Measurements from ENCODE around the gene HNF1B.
A peak's percentile ranks its signal among the peaks of the same experiment; 100 is the strongest.

The HNF1B gene

DNA sequence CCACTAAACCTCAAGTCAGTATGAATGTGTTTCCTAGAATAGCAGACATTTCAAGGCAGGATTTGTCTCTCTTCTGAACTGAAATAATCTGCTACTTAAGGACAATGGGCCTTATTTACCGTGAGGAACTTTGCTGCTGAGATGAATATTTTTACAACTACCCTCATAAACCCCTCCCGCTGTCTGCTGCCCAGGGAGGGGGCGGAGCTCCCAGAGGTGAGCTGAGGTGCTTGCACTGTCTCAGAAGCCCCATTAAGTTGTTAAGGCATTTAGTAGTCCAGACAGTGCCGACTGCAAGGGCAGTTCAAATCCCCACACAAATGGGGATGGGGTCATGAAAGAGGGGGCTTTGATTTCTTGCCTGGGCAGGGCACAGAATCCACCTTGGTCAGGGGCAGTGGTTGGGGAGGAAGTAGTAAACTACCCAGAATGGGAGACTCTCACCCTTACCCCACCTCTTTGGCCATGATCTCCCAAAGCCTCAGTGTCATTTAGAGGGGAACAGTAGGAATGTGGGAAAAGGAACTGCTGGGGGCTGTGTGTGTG is 19.2 kb downstream of the HNF1B start:
- TF ChIP-seq, protein P1, sequence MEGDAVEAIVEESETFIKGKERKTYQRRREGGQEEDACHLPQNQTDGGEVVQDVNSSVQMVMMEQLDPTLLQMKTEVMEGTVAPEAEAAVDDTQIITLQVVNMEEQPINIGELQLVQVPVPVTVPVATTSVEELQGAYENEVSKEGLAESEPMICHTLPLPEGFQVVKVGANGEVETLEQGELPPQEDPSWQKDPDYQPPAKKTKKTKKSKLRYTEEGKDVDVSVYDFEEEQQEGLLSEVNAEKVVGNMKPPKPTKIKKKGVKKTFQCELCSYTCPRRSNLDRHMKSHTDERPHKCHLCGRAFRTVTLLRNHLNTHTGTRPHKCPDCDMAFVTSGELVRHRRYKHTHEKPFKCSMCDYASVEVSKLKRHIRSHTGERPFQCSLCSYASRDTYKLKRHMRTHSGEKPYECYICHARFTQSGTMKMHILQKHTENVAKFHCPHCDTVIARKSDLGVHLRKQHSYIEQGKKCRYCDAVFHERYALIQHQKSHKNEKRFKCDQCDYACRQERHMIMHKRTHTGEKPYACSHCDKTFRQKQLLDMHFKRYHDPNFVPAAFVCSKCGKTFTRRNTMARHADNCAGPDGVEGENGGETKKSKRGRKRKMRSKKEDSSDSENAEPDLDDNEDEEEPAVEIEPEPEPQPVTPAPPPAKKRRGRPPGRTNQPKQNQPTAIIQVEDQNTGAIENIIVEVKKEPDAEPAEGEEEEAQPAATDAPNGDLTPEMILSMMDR (conservative IDR thresholded peaks at IDR 0.05; ENCODE audit: low read length), result no peak
- no peak for DNase-seq (ENCODE audit: low read depth)

DNA sequence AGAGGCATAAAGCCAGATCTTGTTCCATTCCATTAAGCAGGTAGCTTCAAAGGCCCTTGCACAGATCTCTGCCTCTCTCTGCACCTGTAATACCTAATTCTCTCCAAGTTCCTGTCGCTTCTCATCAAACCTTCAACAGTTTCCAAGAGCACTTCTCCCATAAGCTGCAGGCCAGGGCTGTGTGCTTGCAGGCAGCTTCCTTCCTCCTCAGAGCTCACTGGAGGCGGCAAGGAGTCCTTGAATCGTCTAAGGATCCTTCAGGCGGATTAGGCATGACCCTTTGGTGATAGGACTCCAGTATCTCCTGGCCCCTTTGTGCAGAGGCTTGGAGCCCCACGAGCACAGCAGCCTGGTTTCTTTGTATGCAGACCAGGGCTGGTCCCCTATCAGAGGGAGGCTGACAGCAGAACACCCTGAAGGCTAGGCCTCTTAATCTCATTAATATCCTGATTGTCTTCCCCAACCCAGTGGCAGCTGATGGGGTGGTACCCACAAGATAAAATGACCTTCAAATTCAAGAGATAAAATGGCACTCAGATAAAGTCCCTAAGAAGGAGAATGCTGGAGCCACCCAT is 19.8 kb downstream of the HNF1B start:
- TF ChIP-seq, protein P1 (conservative IDR thresholded peaks at IDR 0.05; ENCODE audit: low read length), result no peak
- DNase-seq (ENCODE audit: low read depth), result no peak
- no peak overlapping the region for H3K4me3 ChIP-seq (ENCODE audit: low read length)

More for the DNA sequence above, 19.2 kb downstream of the HNF1B start:
- H3K4me3 ChIP-seq (ENCODE audit: low read length), result no peak overlapping the region

DNA sequence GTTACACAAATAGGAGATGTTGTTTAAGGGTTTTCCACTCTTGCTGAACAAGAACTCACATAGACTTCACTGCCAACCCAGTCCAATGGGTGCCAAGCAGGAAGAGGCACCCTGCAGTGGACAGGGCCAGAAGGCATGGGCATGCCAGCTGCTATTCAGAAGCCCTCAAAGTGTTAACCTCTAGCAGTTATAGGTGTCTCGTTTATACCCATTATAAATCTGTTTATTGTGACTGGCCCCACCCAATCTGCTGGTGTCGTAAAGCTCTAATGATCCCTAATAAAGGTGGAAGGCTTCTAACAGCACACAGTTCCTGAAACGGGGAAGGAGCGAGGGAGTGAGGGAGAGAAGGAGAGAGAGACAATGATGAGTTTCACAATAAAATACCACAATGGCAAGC is 23.9 kb downstream of the HNF1B start:
- H3K4me3 ChIP-seq (ENCODE audit: low read length), result no peak overlapping the region
- TF ChIP-seq, protein P1 (conservative IDR thresholded peaks at IDR 0.05; ENCODE audit: low read length), result no peak
- no peak for DNase-seq (ENCODE audit: low read depth)

DNA sequence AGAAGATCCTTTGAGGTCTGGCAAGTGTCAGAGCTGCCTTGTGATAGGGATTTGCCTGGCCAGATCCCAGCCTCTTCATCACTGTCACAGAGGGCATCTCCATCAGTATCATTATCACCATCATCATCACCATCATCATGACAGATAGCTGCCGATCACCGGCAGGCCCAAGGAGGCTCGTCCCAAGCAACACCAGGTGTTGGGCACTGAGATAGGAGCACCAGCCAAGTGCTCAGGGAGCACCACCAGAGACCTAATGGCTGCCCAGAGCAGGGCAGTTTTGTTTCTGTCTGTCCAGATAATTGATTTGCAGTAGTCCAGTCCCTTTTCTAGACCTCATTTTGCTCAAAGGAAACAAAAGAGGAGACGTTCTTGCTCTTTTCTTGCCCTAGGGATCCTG is 25.0 kb downstream of the HNF1B start:
- no peak for DNase-seq (ENCODE audit: low read depth)
- no peak overlapping the region for H3K4me3 ChIP-seq (ENCODE audit: low read length)
- TF ChIP-seq, protein P1 (conservative IDR thresholded peaks at IDR 0.05; ENCODE audit: low read length), result no peak

DNA sequence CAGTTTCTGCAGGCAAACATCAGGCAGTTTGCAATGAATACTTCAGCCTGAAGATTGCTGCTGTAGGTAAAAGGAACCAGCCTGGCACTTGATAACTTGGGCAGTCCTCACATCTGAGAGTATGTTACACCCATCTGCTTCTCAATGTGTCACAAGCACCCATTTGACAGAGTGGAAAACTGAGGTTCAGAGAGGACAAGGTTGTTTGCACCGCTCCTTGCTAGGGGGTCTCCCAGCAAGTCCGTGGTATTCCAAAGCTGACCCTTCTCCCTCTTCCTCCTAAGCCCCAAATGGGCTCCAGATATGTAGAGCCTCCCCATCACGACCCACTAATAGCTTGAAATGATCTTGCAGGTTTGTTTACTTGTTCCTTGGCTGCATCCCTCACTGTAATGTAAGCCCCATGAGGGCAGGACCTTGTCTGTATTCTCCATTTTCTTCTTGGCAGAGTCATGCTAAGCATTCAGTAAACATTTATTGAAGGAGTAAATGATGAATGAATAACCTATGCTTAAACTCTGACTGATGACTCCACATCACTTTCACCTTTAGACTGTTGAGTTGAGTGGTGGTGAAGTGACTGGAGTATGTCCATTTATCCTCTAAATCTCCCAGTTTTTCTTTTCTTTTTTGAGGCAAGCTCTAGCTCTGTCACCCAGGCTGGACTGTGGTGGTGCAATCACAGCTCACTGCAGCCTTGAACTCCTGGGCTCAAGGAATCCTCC is 26.4 kb downstream of the HNF1B start:
- DNase-seq (ENCODE audit: low read depth), result no peak
- no peak overlapping the region for H3K4me3 ChIP-seq (ENCODE audit: low read length)
- TF ChIP-seq, protein P1 (conservative IDR thresholded peaks at IDR 0.05; ENCODE audit: low read length), result no peak

DNA sequence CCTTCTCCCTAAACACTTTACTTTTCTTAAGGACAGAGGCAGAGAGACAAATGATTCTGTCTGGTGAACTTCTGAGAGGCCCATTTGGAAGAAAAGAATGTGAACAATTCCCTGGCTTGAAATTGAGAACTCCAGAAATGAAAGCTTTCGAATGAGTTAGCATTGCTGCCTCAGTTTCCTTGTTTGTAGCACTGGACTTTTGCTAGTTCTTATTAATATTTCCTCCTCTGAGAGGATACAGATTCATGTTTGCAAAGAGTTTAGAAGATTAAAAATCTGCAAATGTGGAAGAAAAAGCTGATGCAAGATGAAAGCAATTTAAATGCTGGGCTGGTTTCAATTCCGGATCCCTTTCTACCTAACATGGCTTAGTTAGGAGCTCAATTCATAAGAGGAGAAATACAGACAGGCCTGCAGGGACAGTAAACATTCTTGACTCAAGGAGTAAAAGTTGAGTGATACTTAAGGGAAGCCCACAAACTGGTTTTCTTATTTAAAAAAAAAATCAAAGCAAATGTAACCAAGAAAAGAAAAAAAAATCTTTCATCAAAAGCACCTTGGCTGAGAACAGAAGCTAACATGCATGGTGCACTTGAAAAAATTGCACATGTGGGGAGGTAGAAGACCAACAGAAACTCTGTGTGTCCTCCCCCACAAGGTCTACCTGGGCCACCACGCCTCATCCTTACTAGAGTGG is 27.1 kb downstream of the HNF1B start:
- H3K4me3 ChIP-seq (ENCODE audit: low read length), result no peak overlapping the region
- TF ChIP-seq, protein P1 (conservative IDR thresholded peaks at IDR 0.05; ENCODE audit: low read length), result no peak
- peak; percentile 67 for DNase-seq (ENCODE audit: low read depth)

Measured in AG10803 (cell line).